NAMALWA (cell line): ENCODE results near the gene REV3L.
A peak's percentile ranks its signal among the peaks of the same experiment; 100 is the strongest.
"Not testable (repeated sequence)": the region's sequence is repeated elsewhere in the genome, so short reads cannot be mapped to it uniquely, and the experiment has no call there.

Experiments used
- DNase-seq: peaks from one replicate; pipeline ENCODE4 v3.0.0-alpha.2; 2015; ENCODE audit warnings: low spot score

REV3L gene

DNA sequence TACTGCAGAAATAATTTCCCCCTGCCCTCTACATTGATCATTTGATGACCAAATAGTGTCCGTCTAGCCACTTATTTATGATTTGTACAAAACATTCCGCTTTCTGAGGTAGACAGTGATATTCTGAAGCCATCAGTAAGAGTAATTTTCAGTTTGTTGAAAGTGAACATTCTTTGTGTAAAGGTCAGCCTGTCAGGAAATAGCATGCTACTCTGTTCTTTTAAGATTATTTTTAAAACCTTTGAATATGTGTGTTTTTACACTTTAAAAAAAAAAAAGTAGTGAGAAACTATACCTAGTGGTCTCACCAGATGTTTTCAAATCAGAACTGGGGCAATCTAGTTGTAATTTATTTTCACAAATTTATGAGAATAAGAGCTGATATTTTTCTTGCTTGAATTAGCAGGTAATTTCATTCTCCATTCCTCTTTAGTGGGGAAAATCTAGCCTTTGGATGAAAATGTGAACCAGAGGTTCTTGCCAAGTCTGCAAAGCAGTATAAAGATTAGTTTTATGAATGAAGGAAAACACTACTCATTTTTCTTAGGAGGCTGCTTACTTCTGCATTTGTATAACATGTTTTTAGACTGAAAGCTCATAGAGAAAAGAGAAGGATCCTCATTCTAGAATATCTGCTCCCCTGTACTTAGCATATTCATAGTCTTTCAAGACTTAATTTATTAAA lies 12.1 kb upstream of the REV3L start:
- DNase-seq = no peak

DNA sequence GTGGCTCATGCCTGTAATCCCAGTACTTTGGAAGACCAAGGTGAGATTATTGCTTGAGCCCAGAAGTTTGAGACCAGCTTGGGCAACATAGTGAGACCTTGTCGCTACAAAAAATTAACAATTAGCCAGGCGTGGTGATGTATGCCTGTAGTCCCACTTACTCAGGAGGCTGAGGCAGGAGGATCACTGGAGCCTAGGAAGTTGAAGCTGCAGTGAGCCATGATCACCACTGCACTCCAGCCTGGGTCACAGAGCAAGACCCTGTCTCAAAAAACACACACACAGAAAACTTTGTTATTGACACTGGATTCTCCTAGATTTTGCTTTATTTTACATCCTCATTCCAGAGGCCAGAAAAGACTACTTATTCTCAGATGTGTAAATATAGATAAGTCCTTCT lies 9.5 kb upstream of the REV3L start:
- DNase-seq = no peak

DNA sequence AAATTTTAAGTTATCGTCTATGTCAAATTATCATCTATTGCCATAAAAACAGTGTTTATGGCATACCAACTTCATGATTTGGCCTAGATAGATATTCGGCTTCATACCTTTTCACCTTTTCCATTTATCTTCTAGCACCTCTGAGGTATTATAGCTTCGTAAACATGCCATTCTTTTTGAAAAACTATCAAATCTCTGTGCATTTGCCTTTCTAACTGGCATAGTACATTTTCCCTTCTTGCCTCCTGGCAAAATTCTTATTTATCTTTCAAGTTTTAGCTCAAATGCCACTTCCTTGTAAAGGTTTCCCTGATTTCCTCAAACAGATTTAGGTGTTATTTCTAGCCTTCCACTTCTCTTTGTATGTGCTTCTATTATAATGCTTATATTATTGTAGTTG lies 7.0 kb upstream of the REV3L start:
- no peak for DNase-seq

GRCh38 chr6:111487661-111488060 lies 4.6 kb upstream of the REV3L start:
- DNase-seq = peak; percentile 59

DNA sequence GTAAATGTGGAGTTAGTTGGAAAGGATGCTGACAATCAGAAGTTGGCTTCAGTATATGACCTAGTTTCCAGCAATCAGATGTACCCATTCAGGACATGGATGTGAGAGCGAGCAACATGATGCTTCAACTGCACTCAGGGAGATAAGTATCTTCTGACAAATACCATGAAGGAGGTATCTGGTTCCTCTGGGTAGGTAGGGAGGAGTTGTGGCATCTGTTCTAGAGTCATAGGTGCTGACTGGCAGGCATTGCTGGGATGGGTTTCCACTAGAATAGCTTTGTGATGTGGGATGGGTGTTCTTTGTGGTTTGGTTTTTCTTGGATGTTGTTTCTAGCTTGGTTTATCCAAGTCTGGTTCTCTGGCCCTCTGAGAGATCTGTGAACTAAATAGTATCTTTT lies 3.9 kb upstream of the REV3L start:
- no peak for DNase-seq

DNA sequence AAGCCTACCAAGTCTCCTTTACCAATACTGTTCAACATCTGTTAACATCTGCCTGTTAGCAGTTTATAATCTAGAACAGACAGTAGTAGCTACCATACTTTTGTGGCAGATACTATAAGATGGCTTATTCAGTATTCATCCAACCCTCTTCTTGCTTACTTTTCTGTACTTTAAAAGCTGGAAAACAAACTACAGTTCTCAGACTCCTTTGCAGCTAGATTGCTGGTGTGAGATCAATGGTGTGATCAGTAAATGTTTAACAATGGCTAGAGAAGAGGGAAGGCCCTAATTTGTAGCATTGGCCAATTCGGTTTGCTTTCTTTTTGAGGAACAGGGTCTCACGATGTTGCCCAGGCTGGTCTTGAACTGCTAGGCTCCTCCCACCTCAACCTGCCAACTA lies 3.5 kb upstream of the REV3L start:
- DNase-seq = no peak

- no peak for DNase-seq
Observed at GRCh38 chr6:111485342-111485741, 2.3 kb upstream of the REV3L start.

DNA sequence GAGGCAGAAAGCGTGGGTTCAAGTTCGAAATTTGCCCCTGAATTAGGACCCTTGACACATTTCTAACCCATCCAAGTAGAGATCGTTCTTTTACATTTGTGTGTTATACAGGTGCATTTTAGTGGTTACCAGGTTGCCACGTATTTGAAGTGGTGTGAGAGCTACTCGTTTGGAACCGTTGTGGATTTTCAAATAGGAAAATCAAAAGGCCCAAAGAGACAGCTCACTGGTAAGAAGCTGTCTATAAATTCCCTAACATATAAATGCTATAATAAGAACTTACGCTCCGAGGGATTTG lies 1.6 kb upstream of the REV3L start:
- DNase-seq = peak; percentile 59

DNA sequence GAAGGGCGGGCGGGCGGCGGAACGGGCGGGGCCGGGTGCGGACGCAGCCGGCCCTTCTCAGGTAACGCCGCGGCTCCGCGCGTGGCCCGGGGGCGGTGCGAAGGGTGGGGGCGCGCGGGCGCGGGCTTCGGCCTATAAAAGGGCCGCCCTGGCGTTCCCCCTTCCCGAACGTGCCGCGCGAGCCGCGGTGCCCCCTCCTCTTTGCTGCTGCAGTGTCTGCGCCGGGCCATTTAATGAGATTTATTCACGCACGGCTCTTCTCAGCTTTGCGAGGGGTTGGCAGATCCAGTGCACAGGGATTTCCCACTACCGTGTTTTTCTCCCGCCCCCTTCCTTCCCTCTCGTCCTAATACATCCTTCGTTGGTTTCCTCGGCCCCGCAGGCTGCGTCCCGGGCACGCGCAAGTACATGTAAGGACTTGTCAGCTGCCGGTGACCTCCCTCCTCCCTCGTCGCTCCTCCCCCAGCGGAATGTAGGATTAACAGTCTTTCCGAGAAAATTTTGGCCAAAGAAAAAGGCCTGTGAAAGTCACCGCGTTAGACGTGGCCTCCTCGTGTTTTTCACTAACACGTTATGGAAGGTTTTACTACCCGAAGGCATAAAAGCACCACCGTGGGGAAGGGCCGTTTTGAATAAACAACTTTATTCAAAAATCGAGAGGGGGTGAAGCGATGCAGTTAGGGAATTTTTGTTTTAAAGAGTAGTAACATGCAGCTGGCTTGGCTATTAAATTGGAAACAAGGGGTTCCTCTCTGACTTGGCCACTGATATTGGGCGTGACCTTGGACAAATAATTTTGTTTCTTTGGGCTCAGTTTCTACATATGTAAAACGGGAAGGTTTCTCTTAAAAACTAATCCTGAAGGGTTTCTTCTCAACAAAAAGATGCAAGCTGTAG lies 966 bp upstream of the REV3L start:
- DNase-seq = peak; percentile 85

GRCh38 chr6:111482188-111482958 lies 645 bp downstream of the REV3L start:
- DNase-seq = peak; percentile 83

DNA sequence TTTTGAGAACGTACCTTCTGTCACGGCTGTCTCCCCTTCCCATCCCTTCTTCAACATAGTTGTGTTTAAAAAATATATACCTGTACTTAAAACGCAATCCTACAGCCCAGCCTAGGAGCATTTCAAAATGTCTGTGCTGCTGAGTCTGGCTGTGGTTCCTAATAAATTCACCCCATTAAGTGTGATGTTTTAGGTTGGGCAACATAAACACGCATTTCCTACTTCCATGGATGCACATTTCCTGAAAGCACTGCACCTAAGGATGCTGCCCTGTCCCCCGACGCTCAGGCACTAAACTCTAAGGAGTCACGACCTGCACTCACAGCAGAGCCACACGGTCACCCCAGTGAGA lies 1.2 kb downstream of the REV3L start:
- no peak for DNase-seq

DNA sequence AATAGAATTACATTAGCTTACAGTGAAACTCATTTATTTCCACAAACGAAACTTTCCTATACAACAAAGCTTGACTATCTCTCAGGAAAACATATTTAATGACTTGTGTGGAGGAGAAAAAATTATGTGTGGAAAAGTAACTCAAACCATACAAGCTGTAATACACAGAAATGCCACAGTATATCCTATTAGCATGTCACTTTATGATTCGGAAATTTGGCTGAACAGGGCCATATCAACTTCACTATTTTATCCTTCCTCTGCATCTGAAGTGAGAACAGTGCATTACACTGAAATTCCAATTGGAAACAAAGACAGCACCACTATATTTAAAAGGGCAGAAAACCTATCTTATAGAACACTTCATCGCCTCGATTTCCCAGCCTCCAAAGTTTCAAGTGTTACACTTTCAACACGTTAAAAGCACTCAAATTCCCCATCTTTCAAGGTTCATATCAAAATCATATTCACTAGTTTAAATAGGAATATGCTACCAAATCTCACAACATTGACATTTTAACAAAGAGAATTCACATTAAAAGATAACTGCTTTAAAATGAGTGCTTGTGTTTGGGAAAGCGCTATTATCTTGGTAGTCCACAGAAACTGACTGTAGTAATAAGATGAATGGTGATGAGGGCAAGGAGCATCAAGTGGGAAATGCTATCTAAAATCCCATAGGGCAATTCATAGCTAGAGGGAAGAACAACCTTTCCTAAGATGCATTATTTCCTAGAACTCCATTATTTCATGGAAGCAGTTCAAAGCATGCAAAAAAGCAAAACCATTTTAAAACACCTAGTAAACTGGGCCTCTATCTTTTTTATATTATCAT lies 1.8 kb downstream of the REV3L start:
- DNase-seq = peak; percentile 51

DNA sequence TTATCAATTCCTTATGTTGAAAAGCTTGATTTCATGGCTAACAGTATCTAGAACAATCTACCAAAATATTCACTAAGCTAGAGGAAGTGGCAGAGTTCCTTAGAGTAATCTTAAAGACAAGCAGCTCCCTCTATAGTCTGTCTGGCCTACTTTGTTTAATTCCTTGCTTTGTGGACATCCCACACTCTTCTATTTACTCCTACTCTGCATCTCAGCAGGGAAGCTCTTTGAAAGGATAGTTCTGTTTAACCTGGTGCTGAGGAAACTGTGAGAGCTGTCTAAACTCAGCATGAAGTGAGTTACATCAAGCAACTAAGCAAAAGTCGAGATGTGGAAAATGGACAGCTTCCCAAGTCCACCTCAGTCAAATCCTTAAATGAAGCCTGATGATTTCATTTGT lies 4.3 kb downstream of the REV3L start:
- peak; percentile 81 for DNase-seq

DNA sequence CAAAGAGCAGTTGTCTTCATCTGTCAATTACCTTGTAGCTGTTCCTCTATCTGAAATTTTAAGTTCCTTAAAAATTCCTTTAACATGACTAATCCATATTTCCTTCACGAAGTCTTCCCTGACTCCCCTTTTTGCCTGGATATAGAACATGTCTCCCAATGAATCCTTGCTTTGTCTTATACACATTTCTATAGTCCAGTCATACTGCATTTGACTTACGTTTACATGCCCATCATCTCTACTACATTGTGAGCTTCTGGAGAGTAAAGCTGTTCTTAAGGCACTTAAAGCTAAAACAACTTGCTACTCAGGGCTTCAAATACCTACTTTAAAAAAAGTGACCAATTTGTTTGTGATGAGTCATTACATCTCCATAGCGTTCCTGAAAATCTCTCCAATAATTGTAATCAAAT lies 4.9 kb downstream of the REV3L start:
- DNase-seq = peak; percentile 33

DNA sequence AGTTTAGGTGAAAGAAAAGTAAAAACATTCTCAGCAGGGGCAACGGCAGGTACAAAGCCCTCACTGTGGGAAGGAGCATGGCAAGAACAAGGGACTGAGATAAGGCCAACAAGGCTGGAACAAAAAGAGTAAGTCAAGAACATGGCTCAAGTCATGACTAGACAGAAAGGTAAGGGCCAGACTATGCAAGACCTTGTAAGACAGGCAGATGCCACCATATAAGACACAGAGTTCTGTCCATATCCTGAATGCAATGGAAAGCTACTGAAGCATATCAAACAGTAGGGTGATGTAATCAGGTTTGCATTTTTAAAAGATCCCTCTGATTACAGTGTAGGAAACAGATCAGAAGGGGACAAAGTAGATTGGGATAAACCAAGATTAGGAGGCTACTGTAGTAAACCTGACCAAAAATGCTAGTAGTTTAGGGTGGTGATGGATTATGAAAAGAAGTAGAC lies 5.5 kb downstream of the REV3L start:
- peak; percentile 79 for DNase-seq

- DNase-seq = not testable (repeated sequence)
Observed at GRCh38 chr6:111476061-111476460, 7.0 kb downstream of the REV3L start.

GRCh38 chr6:111474771-111475170 lies 8.2 kb downstream of the REV3L start:
- DNase-seq = no peak

DNA sequence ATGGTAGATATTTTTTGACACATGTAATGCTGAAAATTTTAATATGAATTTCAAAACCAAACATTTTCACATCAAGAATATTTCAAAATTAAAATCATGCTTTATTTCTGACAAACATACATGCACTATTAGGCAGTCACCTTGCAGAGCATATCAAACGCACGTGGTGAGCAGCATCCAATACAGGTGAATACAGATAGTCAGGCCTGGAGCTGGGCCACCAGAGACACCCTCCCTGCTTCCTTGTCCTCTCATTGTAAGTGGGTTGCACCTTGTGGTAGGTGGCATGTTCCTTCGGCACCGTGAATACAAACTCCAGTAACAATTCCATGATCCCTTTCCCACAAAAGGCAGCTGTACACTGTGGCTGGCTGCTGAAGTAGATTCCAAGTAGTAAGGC lies 8.9 kb downstream of the REV3L start:
- no peak for DNase-seq

- no peak for DNase-seq
Observed at GRCh38 chr6:111472933-111473435, 10.0 kb downstream of the REV3L start.

GRCh38 chr6:111471958-111472357 lies 11.1 kb downstream of the REV3L start:
- no peak for DNase-seq

DNA sequence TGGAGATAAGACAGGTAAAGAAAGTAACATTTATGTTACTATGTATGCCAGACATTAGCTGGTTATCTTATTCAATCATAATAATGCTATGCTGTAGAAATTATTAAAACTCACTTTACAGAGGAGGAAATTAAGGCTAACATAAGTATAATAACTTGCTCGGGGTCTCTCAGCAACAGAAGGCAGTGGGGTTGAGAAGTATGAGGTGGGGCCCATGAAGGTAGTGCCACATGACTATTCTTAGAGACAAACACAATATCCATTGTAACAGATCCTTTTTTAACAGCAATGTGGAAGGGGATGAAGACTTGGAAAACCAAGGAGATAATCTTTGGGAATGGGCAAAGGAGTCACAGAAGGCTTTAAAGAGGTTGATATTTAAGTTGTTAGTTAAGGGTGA lies 11.5 kb downstream of the REV3L start:
- no peak for DNase-seq

- no peak for DNase-seq
Observed at GRCh38 chr6:111470991-111471390, 12.0 kb downstream of the REV3L start.
